HG03095 (cell line): ENCODE results near the gene PAPPA2.

ENCODE experiments used
- ATAC-seq: cut with Tn5 transposase; IDR thresholded peaks from one replicate; pipeline ENCODE4 v1.9.1; 2021; ENCODE audit warnings: moderate library complexity; ENCODE audit not compliant: unreplicated experiment

PAPPA2 gene

GRCh38 chr1:176795929-176796328, 333.0 kb downstream of the PAPPA2 start:
- ATAC-seq: no peak

GRCh38 chr1:176796583-176796982, 333.6 kb downstream of the PAPPA2 start:
- ATAC-seq: no peak

GRCh38 chr1:176799327-176799726, 336.4 kb downstream of the PAPPA2 start:
- ATAC-seq: no peak

DNA sequence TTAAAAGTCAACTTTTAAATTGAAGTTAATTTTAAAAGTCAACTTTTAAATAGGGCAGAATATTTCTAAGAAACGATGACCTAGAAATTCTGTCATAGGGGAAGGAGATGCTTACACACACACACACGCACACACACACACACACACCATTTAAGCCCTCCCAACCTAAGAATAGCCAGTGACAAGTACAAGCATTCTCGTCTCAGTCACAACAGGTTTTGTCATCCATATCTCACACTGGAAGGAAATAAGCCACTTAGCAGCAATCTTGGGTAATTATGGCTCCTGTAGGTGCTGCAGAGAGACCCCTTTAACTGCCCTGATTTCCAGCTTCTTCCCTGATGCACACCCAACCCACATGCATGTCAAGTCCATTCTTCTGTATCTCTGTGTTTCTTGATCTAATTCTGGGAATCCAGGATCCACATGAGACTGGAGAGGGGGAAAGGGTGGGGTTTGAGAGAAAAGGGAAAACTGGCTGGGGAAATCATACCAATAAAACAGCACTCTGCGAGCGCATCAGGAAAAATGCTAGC, 338.1 kb downstream of the PAPPA2 start:
- ATAC-seq: no peak

DNA sequence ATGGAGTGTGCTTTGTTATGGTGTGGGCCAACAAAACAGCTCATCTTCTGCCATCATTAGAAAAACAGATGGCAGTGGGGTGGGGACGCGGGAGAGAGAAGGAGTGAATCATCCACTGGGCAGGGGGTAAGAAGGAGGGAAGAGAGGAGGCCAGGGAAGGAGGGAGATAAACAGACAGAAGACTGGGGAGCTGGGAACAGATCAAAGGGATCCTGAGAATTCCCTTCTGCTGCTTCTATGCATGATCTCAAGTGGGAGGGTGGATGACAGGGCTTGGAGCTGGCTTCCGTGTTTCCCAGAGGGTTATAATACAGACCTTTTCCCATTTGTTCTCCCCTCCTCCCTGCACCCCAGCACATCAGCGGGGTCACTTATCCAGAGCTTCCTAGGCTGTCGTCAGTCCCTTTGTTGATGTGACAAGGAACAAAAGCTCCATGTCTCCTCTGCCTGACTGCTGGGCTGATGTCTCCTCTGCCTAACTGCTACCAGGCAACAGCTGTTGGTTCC, 338.6 kb downstream of the PAPPA2 start:
- ATAC-seq: no peak

DNA sequence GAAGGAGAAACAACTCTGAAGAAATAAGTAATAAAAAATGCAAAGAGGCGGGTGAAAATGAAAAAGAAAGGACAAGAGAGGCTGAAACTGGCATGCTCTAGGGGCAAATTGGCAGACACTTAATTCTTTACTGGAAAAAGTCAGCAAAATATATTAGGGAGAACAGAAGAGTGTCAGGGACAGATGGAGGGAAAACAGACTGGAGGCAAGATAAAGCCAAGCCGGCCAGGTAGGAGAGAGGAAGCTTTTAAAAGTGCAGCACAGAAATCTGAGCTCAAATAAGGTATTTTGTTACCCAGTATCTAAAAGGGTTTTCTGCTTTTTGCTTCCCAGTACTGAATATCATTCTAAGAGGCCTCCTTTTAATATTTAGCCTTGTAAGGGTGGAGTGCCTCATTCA, 339.3 kb downstream of the PAPPA2 start:
- ATAC-seq: no peak

GRCh38 chr1:176803042-176803441, 340.1 kb downstream of the PAPPA2 start:
- no peak for ATAC-seq

DNA sequence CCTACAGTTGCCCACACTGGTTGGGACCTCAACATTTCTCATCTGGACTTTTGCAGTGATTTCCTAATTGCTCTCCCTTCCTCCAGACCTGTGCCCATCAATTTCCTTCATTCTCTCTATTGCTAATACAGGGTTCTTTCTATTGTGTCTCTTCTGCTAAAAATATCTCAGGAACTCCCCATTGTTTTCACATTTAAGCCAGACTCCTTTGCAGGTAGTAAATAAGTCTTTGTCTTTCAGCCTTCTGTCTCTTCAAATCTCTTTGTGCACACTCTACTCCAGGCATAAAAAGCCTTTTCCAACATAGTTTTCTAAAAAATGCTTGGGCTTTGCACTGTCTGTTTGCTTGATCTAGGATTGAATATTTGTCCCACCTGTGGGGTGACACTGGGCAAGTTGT, 340.6 kb downstream of the PAPPA2 start:
- no peak for ATAC-seq

- ATAC-seq: no peak
These were observed 346.3 kb downstream of the PAPPA2 start for GRCh38 chr1:176809292-176809691.

GRCh38 chr1:176811511-176812288, 348.7 kb downstream of the PAPPA2 start:
- ATAC-seq: no peak

GRCh38 chr1:176815621-176816020, 352.6 kb downstream of the PAPPA2 start:
- ATAC-seq: no peak

- ATAC-seq: no peak
These were observed 353.3 kb downstream of the PAPPA2 start for GRCh38 chr1:176816232-176816631.

DNA sequence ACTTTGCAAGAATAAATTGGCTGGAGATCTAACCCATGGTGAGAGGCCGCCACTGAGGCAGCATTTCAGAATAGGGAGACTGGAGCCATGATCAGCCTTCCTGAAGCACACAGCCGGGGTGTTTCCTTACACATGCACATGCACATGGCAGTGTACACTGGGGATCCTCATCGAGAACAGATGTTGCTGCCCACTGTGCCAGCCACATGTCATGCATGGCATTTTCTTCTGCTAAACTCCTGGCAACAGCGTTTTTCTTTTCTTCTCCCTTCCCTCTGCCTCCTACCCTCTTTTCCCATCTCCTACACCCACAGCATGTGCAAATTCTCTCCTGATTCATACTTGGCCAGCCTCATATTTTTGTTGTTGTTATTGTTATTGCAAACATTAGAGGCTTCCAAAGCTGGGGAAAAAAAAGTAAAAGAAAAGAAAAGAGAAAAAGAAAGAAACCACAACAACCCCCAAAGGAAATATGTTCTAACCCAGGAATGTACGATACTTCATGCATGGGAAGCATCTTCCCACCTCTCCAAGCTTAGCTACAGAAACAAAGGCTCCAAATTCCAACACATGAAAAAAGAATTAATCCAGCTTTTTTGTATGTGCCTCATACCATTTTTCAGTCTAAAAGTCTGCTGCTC, 357.5 kb downstream of the PAPPA2 start:
- no peak for ATAC-seq

DNA sequence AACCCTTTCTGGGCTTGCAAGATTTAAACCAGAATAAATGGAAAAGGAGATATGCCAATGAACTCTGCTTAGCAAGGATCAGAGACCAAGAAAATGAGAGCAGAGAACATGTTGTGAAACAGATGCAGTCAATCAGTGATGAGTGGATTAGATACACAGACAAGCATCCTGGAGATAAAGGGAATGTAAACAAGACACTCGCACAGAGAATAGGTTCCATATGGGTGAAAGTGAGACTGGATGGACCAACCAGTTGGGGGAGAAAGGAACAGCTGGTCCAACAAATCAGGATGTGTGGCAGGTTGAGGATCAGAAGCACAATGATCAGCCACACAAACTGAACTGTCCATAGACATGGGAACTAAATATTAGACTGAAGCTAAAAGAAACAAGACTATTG, 363.3 kb downstream of the PAPPA2 start:
- no peak for ATAC-seq

- no peak for ATAC-seq
These were observed 366.3 kb downstream of the PAPPA2 start for GRCh38 chr1:176829261-176829660.

DNA sequence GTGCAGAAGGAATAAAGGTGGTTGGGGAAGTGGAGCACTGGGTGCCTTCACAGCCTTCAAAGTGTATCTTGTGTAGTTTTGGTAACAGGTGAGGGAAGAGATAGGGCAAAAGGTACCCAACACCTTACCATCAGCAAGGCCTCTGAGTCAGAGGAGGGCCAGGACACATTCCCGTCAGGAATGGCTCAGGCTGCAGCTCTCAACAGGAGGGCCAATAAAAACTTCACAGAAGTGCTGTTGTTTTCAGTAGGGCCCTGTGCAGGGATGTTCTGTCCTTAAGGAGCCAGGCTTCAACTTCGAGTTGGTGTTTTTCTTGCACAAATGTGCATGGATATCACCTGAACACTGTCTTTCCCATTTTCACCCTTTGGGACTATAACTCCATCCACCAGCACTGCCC, 368.2 kb downstream of the PAPPA2 start:
- no peak for ATAC-seq

GRCh38 chr1:176837708-176838107, 374.7 kb downstream of the PAPPA2 start:
- no peak for ATAC-seq

GRCh38 chr1:176838276-176838995, 375.5 kb downstream of the PAPPA2 start:
- ATAC-seq: no peak

DNA sequence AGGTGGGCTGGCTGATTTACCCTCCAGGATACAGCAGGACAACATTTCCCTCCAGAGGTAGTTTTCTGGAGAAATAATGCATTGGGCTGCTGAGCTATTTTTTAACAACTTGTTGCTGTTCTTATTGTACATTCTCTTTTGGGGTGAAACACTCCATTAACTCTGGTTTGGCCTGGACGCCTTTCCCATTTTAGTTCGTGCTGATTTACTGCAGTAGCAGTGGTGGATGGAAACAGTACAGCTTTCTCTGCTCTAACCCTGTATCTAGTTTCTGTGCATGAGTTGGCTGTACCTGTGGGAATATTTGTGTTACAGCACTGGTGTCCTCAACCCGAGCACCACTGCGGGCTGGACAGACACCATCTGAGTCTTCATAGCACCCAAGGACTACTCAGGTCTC, 376.2 kb downstream of the PAPPA2 start:
- no peak for ATAC-seq

DNA sequence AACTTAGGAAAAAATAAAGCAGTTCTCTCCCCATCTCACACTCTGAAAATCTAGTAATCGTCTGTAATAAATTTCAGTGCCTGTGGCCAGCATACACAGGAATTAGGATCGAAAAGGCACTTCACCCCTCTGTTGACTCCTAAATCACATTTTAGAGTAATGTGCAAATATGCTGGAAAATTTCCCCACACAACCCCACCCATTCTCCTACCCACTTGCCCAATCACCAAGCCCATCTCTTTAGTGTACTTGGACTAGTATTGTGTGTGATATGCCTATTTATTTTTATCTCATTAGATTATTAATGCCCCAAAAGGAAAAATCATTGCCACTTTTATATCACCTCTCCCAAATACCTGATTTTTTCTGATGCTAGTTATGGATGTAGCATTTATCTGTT, 378.3 kb downstream of the PAPPA2 start:
- no peak for ATAC-seq
